PC-3 (cell line): ENCODE data around the gene TRIB2. TPM values are rescaled to one million over a fixed set of nuclear protein-coding genes. Genes with fewer than 3 reads are reported as not detected.

Experiments
- ATAC-seq: fragments of 200-7000 bp; cut with Tn5 transposase; 2 replicates; pipeline ENCODE4 v1.9.1; 2020; ENCODE audit warnings: mild to moderate bottlenecking, moderate library complexity
- BruUV-seq: library from RNA; stranded (reverse); fragments of 400-500 nt; replicated peaks from 2 replicates; lab custom pipeline; 2021; lab: Mats Ljungman, UMichigan
- CTCF ChIA-PET: fragments of 300-600 bp; sonication (Branson Sonifier 250); formaldehyde crosslinking; loops from one replicate; lab custom pipeline; 2022; ENCODE audit warnings: antibody characterized with exemption; lab: Charles Lee
- POLR2A ChIA-PET: fragments of 300-600 bp; sonication (Branson Sonifier 250); formaldehyde crosslinking; loops from one replicate; lab custom pipeline; 2022; ENCODE audit warnings: antibody characterized with exemption; ENCODE audit not compliant: unreplicated experiment; lab: Charles Lee
- DNase-seq: peaks from one replicate; pipeline ENCODE4 v3.0.0-alpha.2; 2015
- H2AFZ ChIP-seq: fragments of 300-600 bp; sonication (generic); 2 replicates; pipeline ENCODE4 v1.6.0; 2016; ENCODE audit warnings: antibody characterized with exemption, low read length
- H3F3A ChIP-seq: fragments of 300-600 bp; sonication (generic); one replicate; pipeline ENCODE4 v1.6.0; 2017; ENCODE audit warnings: antibody characterized with exemption, low read length, control low read depth, mild to moderate bottlenecking; ENCODE audit not compliant: unreplicated experiment
- H3K27ac ChIP-seq: fragments of 300-600 bp; sonication (generic); 2 replicates; pipeline ENCODE4 v1.5.1; 2016; ENCODE audit warnings: mild to moderate bottlenecking, low read length
- H3K27me3 ChIP-seq: fragments of 300-600 bp; sonication (generic); 2 replicates; pipeline ENCODE4 v1.6.1; 2016; ENCODE audit warnings: low read length, mixed read lengths
- H3K36me3 ChIP-seq: fragments of 300-600 bp; sonication (generic); 2 replicates; pipeline ENCODE4 v1.6.1; 2016; ENCODE audit warnings: low read depth, mixed run types, low read length, mixed read lengths
- H3K4me1 ChIP-seq: fragments of 300-600 bp; sonication (generic); 2 replicates; pipeline ENCODE4 v1.5.1; 2016; ENCODE audit warnings: low read length; ENCODE audit not compliant: insufficient read depth
- H3K4me2 ChIP-seq: fragments of 300-600 bp; sonication (generic); 2 replicates; pipeline ENCODE4 v1.6.0; 2016; ENCODE audit warnings: low read length
- H3K4me3 ChIP-seq: fragments of 300-600 bp; sonication (generic); 2 replicates; pipeline ENCODE4 v1.5.1; 2016; ENCODE audit warnings: mild to moderate bottlenecking, low read length, mixed read lengths
- H3K79me2 ChIP-seq: fragments of 300-600 bp; sonication (generic); 2 replicates; pipeline ENCODE4 v1.6.1; 2017; ENCODE audit warnings: low read length, mixed read lengths
- H3K9ac ChIP-seq: fragments of 300-600 bp; sonication (generic); 2 replicates; pipeline ENCODE4 v1.6.0; 2016; ENCODE audit warnings: mild to moderate bottlenecking, low read length
- H3K9me2 ChIP-seq: fragments of 300-600 bp; sonication (generic); replicated peaks from 2 replicates; pipeline ENCODE4 v1.6.1; 2016; ENCODE audit warnings: mixed run types, low read length, mixed read lengths
- H3K9me3 ChIP-seq: fragments of 300-600 bp; sonication (generic); 2 replicates; pipeline ENCODE4 v1.6.1; 2016; ENCODE audit warnings: low read length, mixed read lengths
- H4K20me1 ChIP-seq: fragments of 300-600 bp; sonication (generic); 2 replicates; pipeline ENCODE4 v1.6.1; 2016; ENCODE audit warnings: low read length, mixed read lengths
- EZH2 ChIP-seq: fragments of 300-600 bp; sonication (generic); IDR thresholded peaks from one replicate; pipeline ENCODE4 v1.6.1; 2017; ENCODE audit warnings: antibody characterized with exemption, mild to moderate bottlenecking, low read length; ENCODE audit not compliant: unreplicated experiment
- EZH2phosphoT487 ChIP-seq: fragments of 300-600 bp; sonication (generic); IDR thresholded peaks from 2 replicates; pipeline ENCODE4 v1.6.1; 2018; ENCODE audit warnings: mild to moderate bottlenecking, antibody characterized with exemption, low read length, borderline replicate concordance
- intact Hi-C: fragments of 100-400 bp; cut with micrococcal nuclease; formaldehyde crosslinking; loops from 2 replicates; pipeline ENCODE4 v1.9.0; 2023
- total RNA-seq: library from RNA; depleted of rRNA; stranded (reverse); fragments of >200 nt; gene quantifications from 2 replicates; pipeline ENCODE4 v1.2.3, GENCODE V29; 2014
- TF ChIP-seq, protein P1 (sequence below): fragments of 300-600 bp; sonication (generic); conservative IDR thresholded peaks from 2 replicates; pipeline ENCODE4 v1.5.1; 2017; ENCODE audit warnings: antibody characterized with exemption, low read depth, mild to moderate bottlenecking, low read length

Gene TRIB2
- total RNA-seq, 1 experiment from 2014 or later = 35.2 TPM

DNA sequence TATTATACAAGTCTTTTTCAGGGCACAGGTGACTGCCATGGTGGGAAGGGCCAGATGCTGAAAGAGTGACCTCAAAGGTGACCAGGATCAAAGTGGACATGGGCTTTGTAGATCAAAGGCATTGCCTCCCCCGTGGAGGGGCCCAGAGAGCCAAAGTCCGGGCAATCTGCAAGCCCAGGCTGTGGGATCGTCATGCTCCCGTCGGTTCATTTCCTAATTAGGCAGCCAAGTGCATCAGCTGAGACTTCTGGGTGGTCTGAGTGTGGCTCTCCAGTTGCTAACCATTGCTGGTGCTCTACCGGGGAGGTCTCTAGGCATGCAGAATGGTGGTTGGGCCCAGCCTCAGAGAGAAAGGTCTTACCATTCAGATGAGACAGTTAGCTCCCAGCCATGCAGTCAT is 61.6 kb downstream of the TRIB2 start:
- H3K4me2 ChIP-seq = no peak overlapping the region
- no peak overlapping the region for H2AFZ ChIP-seq
- no peaks in the 10 kb centered on the region for H3K9me2 ChIP-seq
- H3K27me3 ChIP-seq = no peaks in the 10 kb centered on the region
- H3K27ac ChIP-seq = no peak overlapping the region
- ATAC-seq (no peak), DNase-seq (no peak)
- TF ChIP-seq EZH2 (no peak), EZH2phosphoT487 (no peak)
- TF ChIP-seq, protein P1, sequence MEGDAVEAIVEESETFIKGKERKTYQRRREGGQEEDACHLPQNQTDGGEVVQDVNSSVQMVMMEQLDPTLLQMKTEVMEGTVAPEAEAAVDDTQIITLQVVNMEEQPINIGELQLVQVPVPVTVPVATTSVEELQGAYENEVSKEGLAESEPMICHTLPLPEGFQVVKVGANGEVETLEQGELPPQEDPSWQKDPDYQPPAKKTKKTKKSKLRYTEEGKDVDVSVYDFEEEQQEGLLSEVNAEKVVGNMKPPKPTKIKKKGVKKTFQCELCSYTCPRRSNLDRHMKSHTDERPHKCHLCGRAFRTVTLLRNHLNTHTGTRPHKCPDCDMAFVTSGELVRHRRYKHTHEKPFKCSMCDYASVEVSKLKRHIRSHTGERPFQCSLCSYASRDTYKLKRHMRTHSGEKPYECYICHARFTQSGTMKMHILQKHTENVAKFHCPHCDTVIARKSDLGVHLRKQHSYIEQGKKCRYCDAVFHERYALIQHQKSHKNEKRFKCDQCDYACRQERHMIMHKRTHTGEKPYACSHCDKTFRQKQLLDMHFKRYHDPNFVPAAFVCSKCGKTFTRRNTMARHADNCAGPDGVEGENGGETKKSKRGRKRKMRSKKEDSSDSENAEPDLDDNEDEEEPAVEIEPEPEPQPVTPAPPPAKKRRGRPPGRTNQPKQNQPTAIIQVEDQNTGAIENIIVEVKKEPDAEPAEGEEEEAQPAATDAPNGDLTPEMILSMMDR = no peak
- no peaks in the 10 kb centered on the region for H3F3A ChIP-seq
- intact Hi-C loops = no loop called here
- POLR2A ChIA-PET = no interaction called here
- H3K4me1 ChIP-seq = no peaks in the 10 kb centered on the region
- no TSS peak for BruUV-seq
- no peak overlapping the region for H3K9ac ChIP-seq
- no peaks in the 10 kb centered on the region for H3K36me3 ChIP-seq
- no peaks in the 10 kb centered on the region for H4K20me1 ChIP-seq
- no peaks in the 10 kb centered on the region for H3K9me3 ChIP-seq
- CTCF ChIA-PET = no interaction called here
- no peak overlapping the region for H3K4me3 ChIP-seq
- H3K79me2 ChIP-seq = no peaks in the 10 kb centered on the region

DNA sequence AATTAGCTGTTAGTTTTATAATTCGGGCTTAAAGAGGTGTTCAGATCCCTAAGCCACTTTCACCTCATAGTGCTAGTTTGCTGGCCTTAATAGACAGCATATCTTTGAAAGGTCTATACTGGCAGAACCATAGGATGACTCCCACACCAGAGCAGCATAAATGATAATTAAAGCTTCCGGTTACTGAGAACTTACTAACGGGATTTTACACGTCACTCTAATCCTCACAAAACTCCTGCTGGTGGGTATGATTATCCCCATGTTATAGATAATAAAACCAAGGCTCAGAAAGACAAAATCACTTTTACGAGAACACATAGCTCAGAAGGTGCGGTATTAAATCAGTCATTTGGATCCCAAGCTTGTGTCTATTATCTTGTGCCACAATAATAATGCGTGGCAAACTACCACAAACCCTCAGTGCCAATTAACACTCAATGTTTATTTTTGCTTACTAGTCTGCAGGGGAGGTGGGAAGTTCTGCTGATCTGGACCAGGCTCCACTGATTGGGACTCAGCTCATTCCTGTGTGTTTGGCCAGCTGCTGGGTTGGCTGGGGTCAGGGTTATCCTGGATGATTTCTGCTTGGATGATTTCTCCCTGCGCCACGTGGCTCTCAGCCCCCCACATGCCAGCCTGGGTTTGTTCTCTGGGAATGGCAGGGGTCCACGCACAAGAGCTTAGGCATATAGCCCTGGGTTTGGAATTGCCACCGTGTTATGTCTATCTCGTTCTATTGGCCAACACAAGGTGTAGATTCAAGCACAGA is 62.3 kb downstream of the TRIB2 start:
- H2AFZ ChIP-seq = no peak overlapping the region
- H3K9me3 ChIP-seq = no peaks in the 10 kb centered on the region
- H4K20me1 ChIP-seq = no peaks in the 10 kb centered on the region
- H3K4me3 ChIP-seq = no peak overlapping the region
- ChIA-PET POLR2A (no interaction called here), CTCF (no interaction called here)
- H3K79me2 ChIP-seq = no peaks in the 10 kb centered on the region
- no peaks in the 10 kb centered on the region for H3K9me2 ChIP-seq
- intact Hi-C loops = no loop called here
- no peaks in the 10 kb centered on the region for H3K27me3 ChIP-seq
- DNase-seq (no peak), ATAC-seq (no peak)
- H3K4me2 ChIP-seq = no peak overlapping the region
- H3K36me3 ChIP-seq = no peaks in the 10 kb centered on the region
- TF ChIP-seq EZH2phosphoT487 = no peak
- TF ChIP-seq, protein P1 = no peak
- TF ChIP-seq EZH2 = no peak
- BruUV-seq = no TSS peak
- H3K4me1 ChIP-seq = no peaks in the 10 kb centered on the region
- no peak overlapping the region for H3K9ac ChIP-seq
- H3K27ac ChIP-seq = no peak overlapping the region
- H3F3A ChIP-seq = no peaks in the 10 kb centered on the region

DNA sequence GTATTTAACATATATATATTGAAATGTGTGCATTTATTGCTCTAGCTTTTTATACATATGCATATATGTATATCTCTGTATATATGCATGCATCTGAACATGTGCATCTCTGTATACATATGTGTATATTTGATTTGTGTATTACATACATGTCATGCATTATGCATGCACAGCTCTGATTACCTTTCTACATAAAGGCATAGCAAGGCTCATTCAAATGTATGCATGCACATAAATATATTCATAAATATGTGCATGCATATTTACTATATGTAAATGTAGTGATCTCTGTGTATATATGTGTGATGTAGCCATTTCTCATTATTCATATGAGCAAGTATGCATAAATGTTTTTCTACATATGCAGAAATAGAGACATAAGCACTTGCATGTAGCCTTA is 64.6 kb downstream of the TRIB2 start:
- H3F3A ChIP-seq = no peaks in the 10 kb centered on the region
- intact Hi-C loops = no loop called here
- no TSS peak for BruUV-seq
- ChIA-PET CTCF (no interaction called here), POLR2A (no interaction called here)
- TF ChIP-seq EZH2phosphoT487 (no peak), EZH2 (no peak)
- TF ChIP-seq, protein P1 = no peak
- no peaks in the 10 kb centered on the region for H3K36me3 ChIP-seq
- ATAC-seq (no peak), DNase-seq (no peak)
- no peak overlapping the region for H3K4me2 ChIP-seq
- no peaks in the 10 kb centered on the region for H3K79me2 ChIP-seq
- no peak overlapping the region for H2AFZ ChIP-seq
- H3K9me2 ChIP-seq = no peaks in the 10 kb centered on the region
- no peak overlapping the region for H3K9ac ChIP-seq
- no peak overlapping the region for H3K27ac ChIP-seq
- no peaks in the 10 kb centered on the region for H3K27me3 ChIP-seq
- peaks cover 5% of the 10 kb centered on the region; the same call in 1 of the 2 replicates for H3K9me3 ChIP-seq
- no peaks in the 10 kb centered on the region for H3K4me1 ChIP-seq
- no peak overlapping the region for H3K4me3 ChIP-seq
- no peaks in the 10 kb centered on the region for H4K20me1 ChIP-seq
